Cardiac muscle cell (in vitro differentiated cells and primary cell): ENCODE measurements around the gene ANKS1A. TPM values are rescaled to one million over a fixed set of nuclear protein-coding genes. Genes with fewer than 3 reads are reported as not detected.
A peak's percentile ranks its signal among the peaks of the same experiment; 100 is the strongest.

Source experiments
- DNase-seq, 2 donors: peaks; one replicate each; pipeline versions ENCODE4 v3.0.0 to v3.0.0-alpha.2; 2010 to 2017; ENCODE audit warnings: low read depth in 1 of 2, low spot score in 1 of 2
- H3K27ac ChIP-seq: fragments of 200-600 bp; sonication (generic); 2 replicates; pipeline ENCODE4 v1.5.1; 2016
- H3K27me3 ChIP-seq: fragments of 200-600 bp; sonication (generic); 2 replicates; pipeline ENCODE4 v1.6.0; 2016; ENCODE audit warnings: control low read depth
- H3K36me3 ChIP-seq: fragments of 200-600 bp; sonication (generic); 2 replicates; pipeline ENCODE4 v1.5.1; 2016; ENCODE audit warnings: control low read depth
- H3K4me1 ChIP-seq: fragments of 200-600 bp; sonication (generic); 2 replicates; pipeline ENCODE4 v1.8.1; 2017; ENCODE audit warnings: low read depth, mild to moderate bottlenecking, mixed run types
- H3K4me3 ChIP-seq: fragments of 200-600 bp; sonication (generic); 2 replicates; pipeline ENCODE4 v1.5.1; 2016; ENCODE audit warnings: mild to moderate bottlenecking
- H3K9me3 ChIP-seq: fragments of 200-600 bp; sonication (generic); 2 replicates; pipeline ENCODE4 v1.5.1; 2017; ENCODE audit warnings: low read depth, mild to moderate bottlenecking, control low read depth
- CTCF ChIP-seq: IDR thresholded peaks from 2 replicates; pipeline ENCODE4 v1.5.1; 2012; ENCODE audit warnings: low read depth, mild to moderate bottlenecking, low read length
- polyA plus RNA-seq: library from polyadenylated mRNA; unstranded; fragments of >200 nt; fragmentation: Nextera tagmentation; extraction: Ambion mirVana; gene quantifications from 2 replicates; pipeline ENCODE4 v1.2.1, GENCODE V29; 2016
- total RNA-seq: library from RNA; depleted of rRNA; stranded (reverse); fragments of >200 nt; gene quantifications from 2 replicates; pipeline ENCODE4 v1.2.3, GENCODE V29; 2016

ANKS1A gene
- total and polyA plus RNA-seq, 2 experiments from 2014 or later, result 11.3 to 27.2 TPM

GRCh38 chr6:35073766-35074471, 184.9 kb downstream of the ANKS1A start:
- H3K9me3 ChIP-seq, result no peaks in the 10 kb centered on the region
- peak overlapping the region; percentile 64 for H3K27ac ChIP-seq
- peaks cover 1% of the 10 kb centered on the region for H3K4me1 ChIP-seq
- DNase-seq, result no peak
- H3K36me3 ChIP-seq, result no peaks in the 10 kb centered on the region
- no peaks in the 10 kb centered on the region for H3K27me3 ChIP-seq
- no peak for TF ChIP-seq CTCF
- H3K4me3 ChIP-seq, result no peak overlapping the region

- DNase-seq, result no peak
- Histone ChIP-seq H3K4me3 (no peak overlapping the region), H3K9me3 (no peaks in the 10 kb centered on the region), H3K4me1 (no peaks in the 10 kb centered on the region), H3K27me3 (no peaks in the 10 kb centered on the region), H3K36me3 (no peaks in the 10 kb centered on the region), H3K27ac (no peak overlapping the region)
- no peak for TF ChIP-seq CTCF
These were observed 188.1 kb downstream of the ANKS1A start for GRCh38 chr6:35076997-35077712.

GRCh38 chr6:35077713-35078105, 188.7 kb downstream of the ANKS1A start:
- no peak for DNase-seq
- H3K4me1 ChIP-seq, result no peaks in the 10 kb centered on the region
- H3K27me3 ChIP-seq, result no peaks in the 10 kb centered on the region
- H3K27ac ChIP-seq, result no peak overlapping the region
- no peak overlapping the region for H3K4me3 ChIP-seq
- H3K9me3 ChIP-seq, result no peaks in the 10 kb centered on the region
- no peaks in the 10 kb centered on the region for H3K36me3 ChIP-seq
- no peak for TF ChIP-seq CTCF

GRCh38 chr6:35078226-35078850, 189.3 kb downstream of the ANKS1A start:
- Histone ChIP-seq H3K9me3 (no peaks in the 10 kb centered on the region), H3K4me1 (no peaks in the 10 kb centered on the region), H3K4me3 (no peak overlapping the region), H3K27me3 (no peaks in the 10 kb centered on the region), H3K27ac (no peak overlapping the region), H3K36me3 (no peaks in the 10 kb centered on the region)
- TF ChIP-seq CTCF, result no peak
- DNase-seq, result no peak

GRCh38 chr6:35078896-35079295, 189.8 kb downstream of the ANKS1A start:
- Histone ChIP-seq H3K27me3 (no peaks in the 10 kb centered on the region), H3K4me3 (no peak overlapping the region), H3K9me3 (no peaks in the 10 kb centered on the region), H3K36me3 (no peaks in the 10 kb centered on the region), H3K4me1 (no peaks in the 10 kb centered on the region), H3K27ac (no peak overlapping the region)
- TF ChIP-seq CTCF, result no peak
- DNase-seq, result no peak
